HG03342 (cell line): ENCODE results near the gene FYTTD1.
A peak's percentile ranks its signal among the peaks of the same experiment; 100 is the strongest.

Experiments used
- ATAC-seq: cut with Tn5 transposase; IDR thresholded peaks from one replicate; pipeline ENCODE4 v1.9.1; 2021; ENCODE audit warnings: mild to moderate bottlenecking, moderate library complexity; ENCODE audit not compliant: unreplicated experiment

Gene FYTTD1

DNA sequence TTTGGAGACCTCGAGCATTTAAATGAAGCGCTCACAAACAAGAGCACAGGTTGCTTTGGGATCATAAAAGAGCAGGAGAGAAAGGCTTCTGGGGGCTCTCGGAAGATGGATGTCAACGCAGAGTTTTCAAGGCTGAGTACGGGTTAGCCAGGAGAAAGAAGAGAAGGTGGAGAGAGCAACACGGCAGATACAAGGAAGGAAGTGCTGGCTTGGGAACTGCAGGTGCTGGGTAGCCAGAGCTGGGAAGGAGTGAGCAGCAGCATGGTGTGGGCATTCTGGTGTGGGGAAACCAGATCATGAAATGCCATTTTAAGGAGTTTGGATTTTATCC, 12.4 kb upstream of the FYTTD1 start:
- ATAC-seq = no peak

DNA sequence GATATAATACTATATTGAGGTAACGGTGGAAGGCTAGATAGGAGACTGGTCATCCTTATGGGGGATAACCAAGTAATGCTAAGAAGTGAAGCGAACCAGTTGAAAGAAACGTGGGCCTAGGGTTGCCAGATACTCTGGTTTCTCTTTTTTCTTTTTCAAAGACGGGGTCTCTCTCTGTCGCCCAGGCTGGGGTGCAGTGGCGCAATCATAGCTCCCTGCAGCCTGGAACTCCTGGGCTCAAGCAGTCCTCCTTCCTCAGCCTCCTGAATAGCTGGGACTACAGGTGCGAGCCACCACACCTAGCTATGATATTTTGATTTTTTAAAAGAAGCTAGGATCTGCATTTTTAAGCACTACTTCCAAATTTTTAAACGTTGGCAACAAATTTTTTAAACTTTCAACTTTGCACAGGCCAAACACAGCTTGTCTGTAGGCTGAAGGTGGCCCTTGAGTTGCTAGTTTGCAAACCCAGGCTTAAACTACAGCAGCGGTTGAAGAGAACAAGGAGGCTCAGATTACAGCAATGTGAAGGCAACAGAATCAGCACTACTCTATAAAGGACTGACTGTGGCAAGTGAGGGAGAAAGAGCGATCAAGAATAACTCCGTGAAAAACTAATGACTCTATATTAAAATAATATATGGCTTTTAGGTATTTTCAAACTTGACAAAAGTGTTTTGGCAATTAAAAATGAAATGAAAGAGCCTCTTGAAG, 11.8 kb upstream of the FYTTD1 start:
- ATAC-seq = no peak

DNA sequence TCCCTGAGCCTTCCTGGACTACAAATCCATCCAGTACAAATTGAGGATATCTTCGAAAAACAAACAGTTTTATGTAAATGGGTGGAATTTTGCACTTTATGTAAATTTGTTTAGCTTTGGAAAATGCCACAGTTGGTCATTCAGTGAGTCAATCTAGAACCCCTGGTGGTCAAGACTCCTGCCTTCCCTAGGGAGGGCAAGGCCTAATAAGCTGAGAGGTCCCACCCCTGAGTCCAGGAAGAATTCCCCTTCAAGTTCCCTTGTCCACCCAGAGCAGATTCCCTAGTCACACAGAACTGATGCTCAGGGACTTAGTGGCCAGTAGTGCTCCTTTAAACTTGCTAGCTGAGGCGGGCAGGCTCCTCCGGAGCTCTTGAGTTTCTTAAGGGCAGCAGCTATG, 6.9 kb upstream of the FYTTD1 start:
- no peak for ATAC-seq

DNA sequence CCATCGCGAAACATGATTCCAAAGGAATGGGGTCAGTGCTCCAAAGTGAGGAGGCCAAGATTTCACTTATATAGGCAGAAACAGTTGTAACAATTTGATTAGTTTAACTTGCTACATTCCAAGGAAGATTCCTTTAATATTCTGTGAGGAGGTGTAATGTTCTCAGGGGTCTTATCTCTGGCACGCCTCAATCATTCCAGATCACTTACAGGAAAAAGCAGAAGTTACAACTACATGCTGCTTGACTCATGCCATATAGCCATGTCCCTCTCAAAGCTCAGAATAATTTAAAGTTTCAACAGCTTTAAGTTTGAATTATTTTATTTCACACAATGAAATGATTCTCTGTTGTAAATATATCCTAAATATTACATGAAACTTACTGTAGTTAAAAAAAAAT, 3.5 kb upstream of the FYTTD1 start:
- ATAC-seq = no peak

DNA sequence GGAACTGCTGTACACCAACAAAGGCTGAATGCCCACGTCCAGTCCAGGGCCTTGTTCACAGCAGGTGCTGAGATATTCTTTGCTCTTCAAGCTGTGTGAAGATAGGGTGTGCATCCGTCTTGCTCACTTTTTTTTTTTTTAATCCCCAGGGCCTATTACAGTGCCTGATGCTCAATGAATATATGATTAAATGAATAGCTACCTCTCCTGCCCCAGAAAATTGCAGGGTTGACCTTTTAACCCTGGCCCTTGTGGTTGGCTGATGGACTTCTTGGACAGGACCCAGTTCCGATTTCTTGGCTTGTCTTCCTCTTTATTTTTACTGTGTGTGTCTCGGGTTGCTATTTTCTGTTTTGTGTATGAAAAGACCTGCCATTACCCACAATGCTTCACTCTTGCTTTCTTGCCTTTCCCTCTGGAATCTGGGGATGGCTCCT, 2.9 kb upstream of the FYTTD1 start:
- ATAC-seq = no peak

DNA sequence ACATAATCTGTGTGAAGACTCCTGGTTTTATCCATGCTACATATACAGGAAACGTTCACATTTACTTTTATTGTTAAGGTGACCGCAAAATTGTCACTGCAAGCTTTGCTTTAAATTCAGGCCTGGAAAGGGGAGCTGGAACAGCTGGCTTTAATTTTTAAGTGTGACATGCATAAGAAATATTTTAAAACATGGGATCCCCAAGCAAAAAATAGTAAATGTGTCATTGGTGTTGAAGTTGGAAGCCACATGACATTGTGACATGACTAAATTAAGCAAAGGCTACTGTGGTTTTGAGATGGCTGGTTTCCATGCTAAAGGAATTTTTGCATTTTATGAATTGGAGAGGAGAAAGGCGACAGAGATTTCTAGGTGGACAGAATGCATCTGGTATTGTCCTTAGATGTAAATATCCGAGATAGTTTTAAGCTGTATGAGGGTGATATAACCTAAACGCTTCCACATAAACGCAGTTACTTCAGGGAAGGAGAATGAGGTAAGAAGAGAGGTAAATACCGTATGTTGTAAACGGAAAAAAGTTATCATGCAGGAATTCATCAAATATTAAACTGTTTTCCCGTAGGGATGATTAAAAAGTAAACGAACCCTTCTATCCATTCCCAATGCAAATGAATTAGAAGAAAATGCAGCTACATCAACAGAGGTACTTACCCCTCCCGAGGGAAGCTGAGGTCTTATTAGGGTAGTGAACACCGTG, 927 bp upstream of the FYTTD1 start:
- ATAC-seq = no peak

DNA sequence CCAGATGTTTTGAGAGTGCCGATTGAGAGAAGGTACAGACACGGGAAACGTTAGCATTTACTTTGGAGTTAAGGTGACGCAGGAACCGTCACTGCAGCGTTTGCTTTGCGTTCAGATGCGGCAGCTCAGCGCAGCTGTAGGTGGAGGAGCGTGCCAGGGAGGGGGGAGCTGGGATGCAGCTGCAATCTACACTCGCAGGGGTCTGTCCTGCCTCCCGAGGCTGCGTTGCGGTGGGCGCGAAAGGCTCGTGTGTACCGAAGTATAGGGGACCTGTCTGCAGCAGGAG, 425 bp upstream of the FYTTD1 start:
- ATAC-seq = peak; percentile 37

DNA sequence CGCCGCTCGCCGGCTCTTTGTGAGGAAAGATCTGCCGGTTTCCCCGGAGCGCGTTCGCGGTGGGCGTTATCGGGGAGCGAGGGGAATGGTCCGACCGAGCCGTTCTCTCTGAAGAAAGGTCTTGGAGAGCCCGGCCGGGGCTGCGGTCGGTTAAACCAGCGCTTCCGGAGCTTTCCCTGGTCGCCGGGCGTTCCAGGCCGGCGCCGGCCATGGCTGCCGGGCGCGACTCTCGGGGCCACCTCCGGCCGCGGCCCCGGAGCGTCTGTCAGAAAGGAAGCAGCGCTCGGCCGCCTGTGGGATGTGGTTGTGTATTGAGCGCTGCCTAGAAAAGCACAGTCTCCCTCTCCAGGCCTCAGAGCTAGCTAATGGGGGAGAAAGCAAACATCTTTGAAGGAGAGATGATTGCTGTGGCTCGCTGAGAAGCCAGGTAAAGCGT, 731 bp downstream of the FYTTD1 start:
- peak; percentile 47 for ATAC-seq

DNA sequence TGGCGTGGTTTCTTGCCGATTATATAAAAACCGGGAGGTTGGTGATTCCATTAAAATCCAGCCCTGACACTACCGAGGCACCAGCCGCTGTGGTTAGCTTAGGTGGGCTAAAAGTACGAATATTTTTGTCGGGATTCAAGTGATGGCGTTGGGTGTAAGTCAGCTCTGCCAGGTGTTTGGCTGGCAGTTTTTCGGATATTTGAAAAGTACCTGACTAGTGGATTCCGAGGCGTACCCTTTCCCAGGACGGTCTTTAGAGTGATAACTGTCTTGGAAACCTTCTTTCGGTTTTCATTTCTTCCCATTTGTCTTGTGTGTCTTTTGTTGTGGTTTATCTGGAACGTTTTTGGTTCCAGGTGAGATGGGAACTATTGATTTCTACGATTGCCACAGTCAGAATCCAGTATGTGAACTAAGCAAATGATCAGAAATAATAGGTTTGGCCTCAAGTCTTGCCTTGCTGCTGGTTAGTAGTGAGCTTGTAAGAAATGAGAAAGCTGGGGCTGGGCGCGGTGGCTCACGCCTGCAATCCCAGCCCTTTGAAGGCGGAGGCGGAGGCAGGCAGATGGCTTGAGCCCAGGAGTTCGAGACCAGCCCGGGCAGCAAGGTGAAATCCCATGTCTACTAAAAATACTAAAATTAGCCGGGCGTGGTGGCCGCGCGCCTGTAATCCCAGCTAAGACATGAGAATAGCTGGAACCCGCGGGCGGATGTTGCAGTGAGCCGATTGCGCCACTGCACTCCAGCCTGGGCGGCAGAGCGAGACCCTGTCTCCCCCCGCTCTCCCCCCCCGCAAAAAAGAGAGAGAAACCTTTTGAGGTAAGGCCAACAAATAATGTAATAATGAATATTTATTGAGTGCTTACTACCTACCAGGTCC, 1.4 kb downstream of the FYTTD1 start:
- no peak for ATAC-seq

DNA sequence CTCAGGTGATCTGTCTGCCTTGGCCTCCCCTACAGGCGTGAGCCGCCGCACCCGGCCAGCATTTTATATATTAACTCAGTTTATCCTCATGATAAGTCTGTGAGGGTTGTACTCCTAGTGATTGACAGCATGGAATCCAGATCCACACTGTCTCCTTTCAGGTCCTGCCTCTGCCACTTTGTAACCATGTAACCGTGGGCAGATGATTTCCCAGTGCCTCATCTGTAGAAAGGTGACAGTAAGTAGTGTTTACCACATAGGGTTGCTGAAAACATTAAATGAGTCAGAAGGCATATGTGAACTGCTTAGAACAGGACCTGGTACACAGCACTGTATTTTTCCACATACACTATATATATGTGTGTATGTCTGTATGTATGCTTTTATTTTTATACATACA, 2.4 kb downstream of the FYTTD1 start:
- no peak for ATAC-seq

DNA sequence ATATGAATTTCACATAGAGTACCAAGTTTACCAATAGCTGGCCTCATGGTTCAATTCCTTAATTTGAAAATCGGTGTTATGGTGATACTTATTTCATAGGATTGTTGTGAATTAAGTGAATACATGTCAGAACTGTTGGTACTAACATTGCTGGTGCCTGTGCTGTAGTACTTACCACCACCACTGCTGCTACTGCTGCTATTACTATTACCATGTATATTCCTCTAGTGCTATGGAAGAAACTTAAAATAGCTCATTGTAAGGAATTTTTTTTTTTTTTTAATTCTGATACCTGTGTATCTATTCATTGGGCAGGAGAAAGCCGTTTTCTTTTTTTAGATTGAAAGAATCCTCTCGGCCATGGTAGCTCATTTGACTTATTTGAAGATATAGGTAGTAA, 3.6 kb downstream of the FYTTD1 start:
- no peak for ATAC-seq

DNA sequence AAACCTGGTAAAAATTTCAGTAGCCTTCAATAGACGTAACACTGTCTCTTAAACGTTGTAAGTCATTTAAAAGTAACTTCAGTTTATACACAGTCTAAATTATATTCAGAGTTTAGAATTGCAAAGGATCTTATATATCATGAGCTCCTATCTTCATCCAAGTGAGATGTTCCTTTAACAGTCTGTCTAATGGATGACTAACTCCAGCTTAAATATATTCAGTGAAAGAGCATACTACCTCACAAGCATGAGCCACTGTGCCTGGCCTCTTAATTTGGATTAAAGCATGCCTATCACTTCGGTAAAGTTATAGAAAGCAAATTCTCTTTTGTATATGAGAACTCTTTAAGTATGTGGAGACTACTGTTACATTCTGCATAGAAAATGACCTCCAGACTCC, 7.0 kb downstream of the FYTTD1 start:
- ATAC-seq = no peak

DNA sequence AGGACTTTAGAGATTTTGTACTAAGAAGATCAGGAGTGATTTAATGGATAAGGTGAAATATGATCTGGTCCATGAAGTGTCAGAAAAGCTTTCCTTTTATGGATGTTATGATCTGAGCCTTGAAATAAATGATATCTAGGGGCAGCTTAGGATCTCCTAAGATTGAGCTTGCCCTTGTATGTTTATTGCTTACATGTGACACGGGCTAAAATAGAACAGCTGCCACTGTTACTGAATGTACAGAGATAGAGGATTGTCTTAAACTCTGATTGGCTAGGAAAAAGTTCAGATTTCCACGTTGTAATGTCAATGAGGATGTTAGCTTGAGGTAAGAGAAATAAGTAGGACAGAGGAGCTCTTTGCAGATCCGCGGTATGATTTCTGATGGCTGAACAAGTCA, 8.8 kb downstream of the FYTTD1 start:
- no peak for ATAC-seq

DNA sequence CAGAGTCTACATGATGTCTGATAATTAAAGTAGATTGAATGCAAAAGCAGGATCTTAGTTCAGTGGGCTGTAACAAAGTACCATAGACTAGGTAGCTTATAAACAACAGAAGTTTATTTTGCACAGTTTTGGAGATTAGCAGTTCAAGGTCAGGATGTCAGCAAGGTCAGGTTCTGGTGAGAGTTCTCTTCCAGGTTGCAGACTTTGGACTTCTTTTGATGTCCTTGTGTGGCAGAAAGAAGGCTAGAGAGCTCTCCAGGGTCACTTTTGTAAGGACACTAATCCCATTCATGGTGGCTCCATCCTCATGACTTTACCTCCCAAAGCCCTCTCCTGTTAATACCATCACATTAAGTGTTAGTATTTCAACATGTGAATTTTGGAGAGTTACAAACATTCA, 12.1 kb downstream of the FYTTD1 start:
- no peak for ATAC-seq

DNA sequence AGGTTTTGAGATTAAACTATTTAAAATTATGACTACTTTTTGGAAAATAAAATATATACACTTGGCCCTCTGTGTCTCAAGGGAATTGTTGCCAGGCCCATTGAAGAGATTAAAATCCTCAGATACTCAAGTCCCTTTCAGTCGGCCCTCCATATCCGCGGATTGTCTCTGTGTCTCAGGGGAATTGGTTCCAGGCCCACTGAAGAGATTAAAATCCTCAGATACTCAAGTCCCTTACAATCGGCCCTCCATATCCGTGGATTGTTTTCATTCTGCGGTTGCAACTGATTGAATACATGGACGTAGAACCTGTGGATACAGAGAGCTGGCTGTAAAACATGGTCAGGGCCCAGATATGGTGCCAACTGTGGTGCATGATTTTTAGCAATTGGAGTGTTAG, 25.6 kb downstream of the FYTTD1 start:
- ATAC-seq = no peak

DNA sequence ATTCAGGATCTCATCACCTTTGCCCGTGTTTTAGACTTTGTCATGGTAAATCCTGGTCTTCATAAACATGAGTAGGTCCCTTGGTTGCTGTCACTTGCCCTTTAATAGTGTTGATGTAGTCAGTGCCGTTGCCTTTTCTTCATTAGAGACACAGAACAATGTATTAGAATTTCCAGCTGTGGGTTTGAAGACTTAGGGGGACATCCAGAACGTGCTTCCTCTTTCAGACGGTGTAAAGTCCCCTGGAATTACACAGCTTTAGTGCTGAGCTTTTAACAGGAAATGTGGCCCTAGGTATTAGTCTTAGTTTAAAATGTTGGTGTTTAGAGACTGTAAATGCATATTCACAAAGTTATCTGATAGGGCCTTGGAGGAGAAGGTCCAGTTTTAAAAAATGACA, 32.5 kb downstream of the FYTTD1 start:
- no peak for ATAC-seq

DNA sequence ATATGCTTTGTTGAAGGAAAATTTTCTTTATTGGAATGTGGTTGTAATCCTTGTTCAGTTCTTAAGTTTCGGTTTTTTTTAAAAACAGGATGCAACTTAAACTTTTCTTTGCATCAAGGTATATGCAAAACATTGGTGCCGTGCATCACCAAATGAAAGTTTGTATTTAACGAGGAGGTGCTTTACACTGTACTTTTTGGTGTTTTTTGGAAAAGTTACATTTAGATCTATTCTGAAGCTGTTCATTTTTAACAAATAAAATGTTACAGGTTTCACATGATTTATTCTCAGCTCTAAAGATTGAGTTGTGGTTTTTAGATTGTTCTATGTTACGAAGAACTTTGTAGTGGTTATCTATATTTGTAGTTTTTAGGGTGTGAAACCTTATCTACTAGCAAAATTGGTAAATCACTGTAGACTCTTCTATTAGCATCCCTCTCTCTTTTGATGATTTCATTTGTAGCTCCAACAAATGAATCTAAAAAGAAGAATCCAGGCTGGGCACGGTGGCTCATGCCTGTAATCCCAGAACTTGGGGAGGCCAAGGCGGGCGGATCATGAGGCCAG, 34.4 kb downstream of the FYTTD1 start:
- ATAC-seq = no peak

DNA sequence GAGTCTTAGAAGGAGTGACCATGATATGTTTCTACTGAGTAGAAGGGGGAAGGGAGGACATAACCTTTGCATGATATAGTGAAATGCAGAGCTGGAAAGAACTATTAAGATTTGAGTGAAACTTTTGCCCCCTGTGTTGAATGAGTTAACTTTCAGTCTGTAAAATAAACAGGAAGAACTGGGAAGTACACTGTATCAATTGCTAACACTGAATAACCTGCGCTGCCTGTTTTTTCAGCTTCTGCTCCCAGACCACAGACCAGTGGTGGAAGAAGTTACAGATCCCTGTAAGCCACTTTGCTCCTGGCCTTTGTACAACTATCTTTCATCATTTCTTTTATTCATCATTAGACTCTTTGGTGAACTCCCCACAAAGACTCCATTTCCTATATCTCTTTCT, 37.7 kb downstream of the FYTTD1 start:
- no peak for ATAC-seq

DNA sequence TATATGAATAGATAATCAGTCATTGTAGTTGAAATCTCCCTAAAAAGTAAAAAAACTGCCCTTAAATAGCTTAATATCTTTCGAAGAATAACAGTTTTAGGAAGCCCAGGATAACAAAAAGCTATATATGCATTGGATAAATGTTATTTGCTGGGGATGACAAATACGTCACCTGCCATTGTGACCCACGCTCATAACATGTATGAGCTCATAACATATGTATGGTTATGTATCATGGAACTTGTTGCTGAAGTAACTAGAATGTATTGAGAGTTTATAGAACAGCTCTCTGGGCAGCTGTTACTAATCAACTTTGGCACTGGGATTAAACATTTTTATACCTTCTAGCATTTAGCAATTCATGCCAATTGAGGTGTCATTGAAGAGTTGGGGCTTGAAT, 39.6 kb downstream of the FYTTD1 start:
- no peak for ATAC-seq

DNA sequence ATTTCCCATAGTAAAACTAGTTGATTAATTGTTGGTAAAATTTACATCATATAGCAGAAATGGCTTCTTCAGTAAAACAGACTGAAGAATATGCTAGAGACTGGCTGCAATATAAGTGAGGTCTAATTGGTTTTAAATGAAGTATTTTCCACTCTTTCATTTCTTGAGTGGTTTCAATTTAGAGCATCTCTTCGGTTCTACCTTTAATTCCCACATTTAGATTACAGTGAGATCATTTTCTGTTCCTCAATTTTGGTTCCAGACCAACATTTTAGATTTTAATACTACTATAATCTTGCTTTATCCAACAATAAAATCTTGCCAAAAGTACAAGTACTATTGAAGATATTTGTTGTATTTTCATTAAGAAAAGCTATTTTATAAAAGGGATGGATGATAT, 40.4 kb downstream of the FYTTD1 start:
- ATAC-seq = no peak

DNA sequence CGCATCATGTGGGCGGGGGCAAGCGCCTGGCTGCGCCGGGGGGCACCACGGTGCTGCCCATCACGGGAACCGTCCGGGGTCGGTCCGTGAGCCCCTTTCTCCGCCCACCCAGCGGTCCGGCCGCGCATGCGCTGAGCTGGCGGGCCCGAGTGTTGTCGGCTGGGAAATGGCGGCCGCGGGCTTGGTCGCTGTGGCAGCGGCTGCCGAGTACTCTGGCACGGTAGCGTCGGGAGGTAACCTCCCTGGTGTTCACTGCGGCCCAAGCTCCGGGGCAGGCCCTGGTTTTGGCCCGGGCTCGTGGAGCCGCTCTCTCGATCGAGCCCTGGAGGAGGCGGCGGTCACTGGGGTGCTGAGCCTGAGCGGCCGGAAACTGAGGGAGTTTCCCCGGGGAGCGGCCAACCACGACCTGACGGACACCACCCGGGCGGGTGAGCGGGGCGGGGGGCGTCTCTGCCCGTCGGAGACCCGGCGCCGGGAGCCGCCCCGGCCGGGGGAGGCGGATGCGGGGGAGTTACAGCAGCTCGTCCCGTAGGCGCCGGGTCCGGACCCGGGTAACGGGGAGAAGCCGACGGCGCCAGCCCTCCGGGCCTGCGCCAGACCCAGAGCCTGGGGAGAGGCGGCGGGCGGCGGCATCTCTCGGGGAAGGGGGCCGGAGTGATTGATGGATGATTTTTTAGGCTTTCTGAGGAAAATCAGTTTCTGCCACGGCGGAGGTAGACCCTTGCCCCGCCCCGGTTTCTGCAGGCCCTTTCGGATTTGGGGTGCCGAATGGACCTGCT, 41.6 kb downstream of the FYTTD1 start, which contains the start of gene LRCH3:
Gene LRCH3, plus strand, starts transcription at position 142 of the 779 bp plus-strand sequence. Its CDS starts 25 bp downstream, at position 167.
- peak; percentile 77 for ATAC-seq
